HCT116 (cell line): ENCODE results near the gene B4GALT7. TPM values are rescaled to one million over a fixed set of nuclear protein-coding genes. Genes with fewer than 3 reads are reported as not detected.

Experiments
- ATAC-seq: fragments of 200-7000 bp; cut with Tn5 transposase; 2 replicates; pipeline ENCODE4 v1.9.1; 2020; ENCODE audit warnings: mild to moderate bottlenecking, moderate library complexity
- BruUV-seq: library from RNA; stranded (reverse); fragments of 400-500 nt; replicated peaks from 2 replicates; lab custom pipeline; 2021; lab: Mats Ljungman, UMichigan
- CTCF ChIA-PET: fragments of 300-600 bp; sonication (Branson Sonifier 250); formaldehyde crosslinking; loops from one replicate; lab custom pipeline; 2021; ENCODE audit warnings: antibody characterized with exemption; lab: Charles Lee
- POLR2A ChIA-PET: fragments of 300-600, 350-600 bp; sonication (Branson Sonifier 250); formaldehyde crosslinking; loops from one replicate; lab custom pipeline; 2021; ENCODE audit warnings: antibody characterized with exemption; lab: Charles Lee
- RAD21 ChIA-PET, 2 experiments: fragments of 300-600 bp; sonication (Branson Sonifier 250); formaldehyde crosslinking; loops; one replicate each; lab custom pipeline; 2023; ENCODE audit warnings: low total read pairs in 2 of 2; ENCODE audit not compliant: uncharacterized antibody in 2 of 2, unreplicated experiment in 2 of 2, low non-redundant PET in 1 of 2; lab: Charles Lee
- DNase-seq: peaks from one replicate; pipeline ENCODE4 v3.0.0-alpha.2; 2010; ENCODE audit warnings: low read depth, low spot score
- H2AFZ ChIP-seq: fragments of 200-600 bp; shearing (Covaris generic), sonication (generic); 2 replicates; pipeline ENCODE4 v1.6.1; 2017; ENCODE audit warnings: low read depth, mixed run types, mixed read lengths, antibody characterized with exemption, low read length; ENCODE audit not compliant: poor library complexity, severe bottlenecking
- H3K27ac ChIP-seq: 2 replicates; pipeline ENCODE4 v1.5.1; 2012; ENCODE audit warnings: low read depth, low read length
- H3K27me3 ChIP-seq: fragments of 200-600 bp; sonication (generic); 2 replicates; pipeline ENCODE4 v1.6.1; 2016; ENCODE audit warnings: mixed run types, low read length, mixed read lengths; ENCODE audit not compliant: insufficient read depth
- H3K36me3 ChIP-seq, 2 experiments: fragments of 200-500 bp in 1 of 2; fragments of 200-600 bp in 1 of 2; sonication (Bioruptor generic) in 1 of 2; sonication (generic) in 1 of 2; 2 replicates each; pipeline versions ENCODE4 v1.5.1 to v1.6.1; 2014 to 2016; ENCODE audit warnings: low read length in 2 of 2, inconsistent platforms in 1 of 2, mixed read lengths in 1 of 2, mixed run types in 1 of 2; ENCODE audit not compliant: insufficient read depth in 2 of 2, control insufficient read depth in 1 of 2
- H3K4me1 ChIP-seq, 2 experiments: fragments of 200-600 bp in 1 of 2; sonication (generic) in 1 of 2; 2 replicates each; pipeline versions ENCODE4 v1.5.1 to v1.6.1; 2012 to 2017; ENCODE audit warnings: low read length in 2 of 2, inconsistent platforms in 1 of 2, mild to moderate bottlenecking in 1 of 2, mixed read lengths in 1 of 2, mixed run types in 1 of 2, moderate library complexity in 1 of 2; ENCODE audit not compliant: insufficient read depth in 2 of 2, control insufficient read depth in 1 of 2
- H3K4me2 ChIP-seq: fragments of 200-600 bp; sonication (generic); 2 replicates; pipeline ENCODE4 v1.6.1; 2017; ENCODE audit warnings: mixed run types, low read length, mixed read lengths
- H3K4me3 ChIP-seq, 2 experiments: fragments of 200-600 bp in 1 of 2; sonication (generic) in 1 of 2; replicated peaks in 1 of 2; 2 replicates each; pipeline ENCODE4 v1.5.1; 2011 to 2016; ENCODE audit warnings: low read length in 2 of 2, control low read depth in 1 of 2, low read depth in 1 of 2, mild to moderate bottlenecking in 1 of 2, mixed read lengths in 1 of 2, mixed run types in 1 of 2
- H3K79me2 ChIP-seq: fragments of 200-600 bp; sonication (generic); 2 replicates; pipeline ENCODE4 v1.6.1; 2017; ENCODE audit warnings: mild to moderate bottlenecking, mixed run types, low read length, moderate library complexity, mixed read lengths; ENCODE audit not compliant: insufficient read depth
- H3K9ac ChIP-seq: fragments of 200-600 bp; sonication (generic); 2 replicates; pipeline ENCODE4 v1.6.1; 2016; ENCODE audit warnings: low read length, mixed read lengths
- H3K9me2 ChIP-seq: fragments of 200-600 bp; sonication (generic), shearing (Covaris generic); 2 replicates; pipeline ENCODE4 v1.6.1; 2017; ENCODE audit warnings: mixed run types, mild to moderate bottlenecking, moderate library complexity; ENCODE audit not compliant: insufficient read depth
- H3K9me3 ChIP-seq, 2 experiments: fragments of 200-500 bp in 1 of 2; fragments of 200-600 bp in 1 of 2; sonication (Bioruptor generic) in 1 of 2; sonication (generic) in 1 of 2; 2 replicates each; pipeline ENCODE4 v1.6.1; 2014 to 2017; ENCODE audit warnings: low read length in 2 of 2, mixed read lengths in 2 of 2, inconsistent platforms in 1 of 2, low read depth in 1 of 2, mild to moderate bottlenecking in 1 of 2, mixed run types in 1 of 2, moderate library complexity in 1 of 2; ENCODE audit not compliant: control insufficient read depth in 1 of 2, insufficient read depth in 1 of 2
- H4K20me1 ChIP-seq: fragments of 200-600 bp; sonication (generic), shearing (Covaris generic); 2 replicates; pipeline ENCODE4 v1.6.1; 2017; ENCODE audit warnings: mixed run types, mild to moderate bottlenecking, moderate library complexity; ENCODE audit not compliant: insufficient read depth
- CBX3 ChIP-seq: IDR thresholded peaks from 2 replicates; pipeline ENCODE4 v1.6.1; 2012; ENCODE audit warnings: low read depth
- EGR1 ChIP-seq: IDR thresholded peaks from 2 replicates; pipeline ENCODE4 v1.6.1; 2012; ENCODE audit warnings: low read depth
- ELF1 ChIP-seq: IDR thresholded peaks from 2 replicates; pipeline ENCODE4 v1.6.1; 2012; ENCODE audit warnings: low read depth, borderline replicate concordance
- EZH2 ChIP-seq: fragments of 200-600 bp; sonication (generic); IDR thresholded peaks from 2 replicates; pipeline ENCODE4 v1.6.1; 2017; ENCODE audit warnings: antibody characterized with exemption, mixed run types
- EZH2phosphoT487 ChIP-seq: fragments of 200-600 bp; IDR thresholded peaks from 2 replicates; pipeline ENCODE4 v1.6.1; 2018; ENCODE audit warnings: antibody characterized with exemption, borderline replicate concordance
- FOSL1 ChIP-seq: IDR thresholded peaks from 2 replicates; pipeline ENCODE4 v1.6.1; 2012; ENCODE audit warnings: low read depth
- POLR2A ChIP-seq: IDR thresholded peaks from 2 replicates; pipeline ENCODE4 v1.7.0; 2011; ENCODE audit warnings: borderline replicate concordance; ENCODE audit not compliant: insufficient read depth, insufficient read length; ENCODE audit errors: extremely low read depth
- POLR2AphosphoS5 ChIP-seq: IDR thresholded peaks from 2 replicates; pipeline ENCODE4 v1.6.1; 2011; ENCODE audit warnings: mild to moderate bottlenecking, low read depth, low read length, moderate library complexity
- SIN3A ChIP-seq: IDR thresholded peaks from 2 replicates; pipeline ENCODE4 v1.6.1; 2012; ENCODE audit warnings: low read depth
- SP1 ChIP-seq: IDR thresholded peaks from 2 replicates; pipeline ENCODE4 v1.6.1; 2012; ENCODE audit warnings: low read depth
- YY1 ChIP-seq: IDR thresholded peaks from 2 replicates; pipeline ENCODE4 v1.6.1; 2011; ENCODE audit warnings: low read length, low read depth, moderate library complexity, mild to moderate bottlenecking; ENCODE audit not compliant: insufficient replicate concordance; ENCODE audit errors: extremely low read depth
- intact Hi-C: fragments of 100-400 bp; cut with micrococcal nuclease; formaldehyde crosslinking; loops from 2 replicates; pipeline ENCODE4 v1.10.0; 2022
- total RNA-seq: library from RNA; stranded (reverse); gene quantifications from one replicate; pipeline ENCODE4 v1.2.1, GENCODE V29; 2021; ENCODE audit not compliant: unreplicated experiment
- TF ChIP-seq, protein P1 (sequence below): IDR thresholded peaks from 2 replicates; pipeline ENCODE4 v1.6.1; 2011; ENCODE audit warnings: mild to moderate bottlenecking, low read length, moderate library complexity; ENCODE audit not compliant: insufficient replicate concordance; ENCODE audit errors: extremely low read depth
- TF ChIP-seq, protein P2 (sequence below): IDR thresholded peaks from 2 replicates; pipeline ENCODE4 v1.6.1; 2012

B4GALT7 gene
- total RNA-seq, 1 experiment from 2014 or later = 25.2 TPM

DNA sequence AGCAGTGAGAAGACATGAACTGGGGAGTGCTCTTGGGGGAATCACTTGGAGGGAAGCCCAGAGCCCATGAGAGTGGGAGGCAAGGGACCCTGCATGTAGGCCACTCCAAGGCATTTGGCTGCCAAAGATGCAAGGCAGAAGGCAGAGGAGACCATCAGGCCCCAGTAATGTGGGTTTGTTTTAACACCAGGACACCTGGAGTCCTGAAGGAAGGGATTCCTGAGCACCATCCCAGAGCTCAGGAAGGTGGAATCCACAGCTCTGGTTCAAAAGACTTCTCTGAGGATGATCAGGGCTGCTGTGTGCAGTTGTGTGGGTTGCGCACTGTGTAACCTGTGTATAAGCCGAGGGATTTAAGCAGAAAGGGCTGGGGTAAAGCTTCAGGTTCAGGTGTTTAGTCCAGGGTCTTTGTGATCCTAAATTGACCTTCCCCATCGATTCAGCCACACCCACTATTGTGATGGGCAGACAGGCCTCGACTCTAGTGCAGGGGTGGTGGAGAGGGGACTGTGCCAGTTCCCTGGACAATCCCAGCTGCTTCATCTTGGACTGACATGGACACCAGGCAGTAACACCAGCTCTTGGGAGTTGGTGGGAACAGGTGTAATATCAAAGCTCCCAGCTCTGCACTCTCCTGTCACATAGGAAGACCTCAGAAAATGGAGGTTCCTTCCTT lies 11.0 kb downstream of the B4GALT7 start:
- H3K9me3 ChIP-seq = no peaks in the 10 kb centered on the region
- no peak for ATAC-seq
- H3K4me2 ChIP-seq = no peak overlapping the region
- TF ChIP-seq FOSL1 (no peak), POLR2AphosphoS5 (0 out of 2 replicates have a peak, but pooled peaks have one; percentile 15)
- H3K4me3 ChIP-seq = no peak overlapping the region
- no TSS peak for BruUV-seq
- H3K27me3 ChIP-seq = no peaks in the 10 kb centered on the region
- ChIA-PET RAD21 (no interaction called here), POLR2A (no interaction called here), CTCF (no interaction called here)
- H2AFZ ChIP-seq = no peak overlapping the region
- peaks cover 3% of the 10 kb centered on the region; the same call in 1 of the 2 replicates for H3K79me2 ChIP-seq
- H3K4me1 ChIP-seq = no peaks in the 10 kb centered on the region
- DNase-seq = no peak
- intact Hi-C loops = loop anchor here (10.0 kb wide), 1 partner anchor 454 kb away; no protein-coding TSS in a partner anchor
- H4K20me1 ChIP-seq = no peaks in the 10 kb centered on the region
- no peak overlapping the region for H3K27ac ChIP-seq
- H3K9ac ChIP-seq = no peak overlapping the region
- no peaks in the 10 kb centered on the region; a peak in 1 of 4 replicates for H3K36me3 ChIP-seq
- no peaks in the 10 kb centered on the region for H3K9me2 ChIP-seq

DNA sequence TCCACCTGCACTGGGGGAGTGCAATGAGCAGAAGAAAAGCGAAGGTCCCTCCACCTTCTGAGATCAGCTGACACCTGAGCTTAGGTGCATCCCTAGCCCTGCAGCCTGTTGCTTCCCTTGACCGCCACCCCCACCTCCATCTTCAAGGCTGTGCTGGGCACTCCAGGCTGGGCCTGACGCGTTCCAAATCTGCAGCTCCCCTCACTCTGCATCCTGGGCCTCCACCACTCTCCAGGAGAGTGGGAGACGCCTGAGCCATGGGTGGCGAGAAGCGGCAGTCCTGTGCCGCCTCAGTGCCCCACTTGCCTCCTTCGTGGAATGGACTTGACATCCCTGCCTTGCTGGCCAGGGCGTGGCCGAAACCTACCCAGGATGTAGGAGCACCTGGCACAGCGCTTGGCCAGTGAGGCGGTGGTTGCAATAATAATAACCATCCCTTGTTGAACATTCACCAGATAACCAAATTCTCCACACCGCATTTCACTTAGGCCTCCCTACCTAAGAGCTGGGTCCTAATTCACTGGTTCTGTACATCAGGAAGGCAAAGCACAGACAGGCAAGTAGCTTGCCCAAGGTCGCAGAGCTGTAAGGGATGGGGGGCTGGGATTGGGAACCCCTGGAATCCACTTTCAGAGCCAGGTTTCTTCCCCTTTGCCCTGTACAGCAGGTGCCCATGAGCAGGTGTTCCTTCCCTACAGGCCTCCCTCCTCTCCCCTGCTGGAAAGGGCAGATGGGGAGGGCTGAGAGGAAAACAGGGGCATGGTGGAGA lies 11.7 kb downstream of the B4GALT7 start:
- H3K9ac ChIP-seq = no peak overlapping the region
- no peaks in the 10 kb centered on the region for H3K9me3 ChIP-seq
- H3K79me2 ChIP-seq = no peaks in the 10 kb centered on the region
- H3K27ac ChIP-seq = no peak overlapping the region
- H3K4me1 ChIP-seq = no peaks in the 10 kb centered on the region
- ChIA-PET CTCF (no interaction called here), POLR2A (no interaction called here), RAD21 (no interaction called here)
- intact Hi-C loops = loop anchor here (10.0 kb wide), 1 partner anchor 453 kb away; no protein-coding TSS in a partner anchor
- no peaks in the 10 kb centered on the region for H3K9me2 ChIP-seq
- no peaks in the 10 kb centered on the region for H4K20me1 ChIP-seq
- no peak overlapping the region for H3K4me2 ChIP-seq
- ATAC-seq = no peak
- BruUV-seq = no TSS peak
- H2AFZ ChIP-seq = no peak overlapping the region
- no peaks in the 10 kb centered on the region for H3K27me3 ChIP-seq
- no peak overlapping the region for H3K4me3 ChIP-seq
- DNase-seq = no peak
- no peaks in the 10 kb centered on the region; a peak in 1 of 4 replicates for H3K36me3 ChIP-seq
- TF ChIP-seq EGR1 (no peak), SIN3A (no peak), SP1 (no peak), EZH2 (no peak), EZH2phosphoT487 (no peak), POLR2A (no peak), ELF1 (no peak), CBX3 (no peak), YY1 (no peak)
- TF ChIP-seq, protein P1, sequence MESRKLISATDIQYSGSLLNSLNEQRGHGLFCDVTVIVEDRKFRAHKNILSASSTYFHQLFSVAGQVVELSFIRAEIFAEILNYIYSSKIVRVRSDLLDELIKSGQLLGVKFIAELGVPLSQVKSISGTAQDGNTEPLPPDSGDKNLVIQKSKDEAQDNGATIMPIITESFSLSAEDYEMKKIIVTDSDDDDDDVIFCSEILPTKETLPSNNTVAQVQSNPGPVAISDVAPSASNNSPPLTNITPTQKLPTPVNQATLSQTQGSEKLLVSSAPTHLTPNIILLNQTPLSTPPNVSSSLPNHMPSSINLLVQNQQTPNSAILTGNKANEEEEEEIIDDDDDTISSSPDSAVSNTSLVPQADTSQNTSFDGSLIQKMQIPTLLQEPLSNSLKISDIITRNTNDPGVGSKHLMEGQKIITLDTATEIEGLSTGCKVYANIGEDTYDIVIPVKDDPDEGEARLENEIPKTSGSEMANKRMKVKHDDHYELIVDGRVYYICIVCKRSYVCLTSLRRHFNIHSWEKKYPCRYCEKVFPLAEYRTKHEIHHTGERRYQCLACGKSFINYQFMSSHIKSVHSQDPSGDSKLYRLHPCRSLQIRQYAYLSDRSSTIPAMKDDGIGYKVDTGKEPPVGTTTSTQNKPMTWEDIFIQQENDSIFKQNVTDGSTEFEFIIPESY = no peak
- TF ChIP-seq, protein P2, sequence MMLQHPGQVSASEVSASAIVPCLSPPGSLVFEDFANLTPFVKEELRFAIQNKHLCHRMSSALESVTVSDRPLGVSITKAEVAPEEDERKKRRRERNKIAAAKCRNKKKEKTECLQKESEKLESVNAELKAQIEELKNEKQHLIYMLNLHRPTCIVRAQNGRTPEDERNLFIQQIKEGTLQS = no peak
